GM13976 (cell line): Measurements from ENCODE around the gene CARD19.

Source experiments
- DNase-seq: peaks from one replicate; pipeline ENCODE4 v3.0.0; 2012; ENCODE audit warnings: low spot score
- CTCF ChIP-seq: IDR thresholded peaks from 2 replicates; pipeline ENCODE4 v1.5.1; 2012; ENCODE audit warnings: borderline replicate concordance, mild to moderate bottlenecking; ENCODE audit not compliant: insufficient read depth; ENCODE audit errors: extremely low read depth, missing control alignments, control extremely low read depth
- in situ Hi-C: fragments of 300-500 bp; cut with MboI; formaldehyde crosslinking; loops from one replicate; pipeline ENCODE4 v1.12.0; 2022; ENCODE audit warnings: low sequenced_read_pairs, mixed read lengths, inconsistent platforms; ENCODE audit not compliant: unreplicated experiment

Gene CARD19

GRCh38 chr9:93125331-93125894, 29.4 kb downstream of the CARD19 start:
- in situ Hi-C loops, result no loop called here
- no peak for DNase-seq
- TF ChIP-seq CTCF, result no peak

GRCh38 chr9:93126151-93126781, 30.2 kb downstream of the CARD19 start:
- no peak for TF ChIP-seq CTCF
- in situ Hi-C loops, result no loop called here
- no peak for DNase-seq

- in situ Hi-C loops, result no loop called here
- no peak for DNase-seq
- TF ChIP-seq CTCF, result no peak
Observed at GRCh38 chr9:93126825-93127368, 30.9 kb downstream of the CARD19 start.

GRCh38 chr9:93127395-93127911, 31.4 kb downstream of the CARD19 start:
- in situ Hi-C loops, result no loop called here
- DNase-seq, result no peak
- TF ChIP-seq CTCF, result no peak

- TF ChIP-seq CTCF, result no peak
- in situ Hi-C loops, result no loop called here
- DNase-seq, result no peak
Observed at GRCh38 chr9:93128011-93128714, 32.1 kb downstream of the CARD19 start.

- in situ Hi-C loops, result no loop called here
- no peak for TF ChIP-seq CTCF
- DNase-seq, result no peak
Observed at GRCh38 chr9:93128715-93129224, 32.8 kb downstream of the CARD19 start.
